KMS-11 (cell line): Measurements from ENCODE around the gene EIF3K.

Source experiments
- H2AFZ ChIP-seq: fragments of 200-600 bp; sonication (generic); 2 replicates; pipeline ENCODE4 v1.6.1; 2016; ENCODE audit warnings: antibody characterized with exemption, mixed run types, low read depth
- H3K27ac ChIP-seq: fragments of 200-600 bp; sonication (generic); 2 replicates; pipeline ENCODE4 v1.6.1; 2016; ENCODE audit warnings: mild to moderate bottlenecking, mixed run types
- H3K27me3 ChIP-seq: fragments of 200-600 bp; sonication (generic); 2 replicates; pipeline ENCODE4 v1.6.1; 2017; ENCODE audit warnings: mild to moderate bottlenecking, low read depth, mixed run types, moderate library complexity; ENCODE audit not compliant: insufficient read depth
- H3K36me3 ChIP-seq: fragments of 200-600 bp; sonication (generic); 2 replicates; pipeline ENCODE4 v1.6.1; 2017; ENCODE audit warnings: mild to moderate bottlenecking, mixed run types; ENCODE audit not compliant: insufficient read depth
- H3K4me1 ChIP-seq: fragments of 200-600 bp; sonication (generic); 2 replicates; pipeline ENCODE4 v1.6.1; 2016; ENCODE audit warnings: mild to moderate bottlenecking, low read depth, mixed run types; ENCODE audit not compliant: poor library complexity, severe bottlenecking
- H3K4me2 ChIP-seq: fragments of 200-600 bp; sonication (generic); 2 replicates; pipeline ENCODE4 v1.7.0; 2016; ENCODE audit warnings: mild to moderate bottlenecking, mixed run types
- H3K4me3 ChIP-seq: fragments of 200-600 bp; sonication (generic); IDR thresholded peaks from 2 replicates; pipeline ENCODE4 v1.6.1; 2017; ENCODE audit warnings: low read depth, low read length, mixed read lengths; ENCODE audit not compliant: insufficient read depth
- H3K79me2 ChIP-seq: fragments of 200-600 bp; sonication (generic); 2 replicates; pipeline ENCODE4 v1.6.1; 2016; ENCODE audit warnings: low read depth, mixed run types; ENCODE audit not compliant: insufficient read depth
- H3K9ac ChIP-seq: fragments of 200-600 bp; sonication (generic); 2 replicates; pipeline ENCODE4 v1.6.1; 2016; ENCODE audit warnings: mild to moderate bottlenecking, mixed run types
- H4K20me1 ChIP-seq: fragments of 200-600 bp; sonication (generic); 2 replicates; pipeline ENCODE4 v1.6.1; 2016; ENCODE audit warnings: mild to moderate bottlenecking, mixed run types; ENCODE audit not compliant: insufficient read depth
- CTCF ChIP-seq: fragments of 200-600 bp; sonication (generic); conservative IDR thresholded peaks from 2 replicates; pipeline ENCODE4 v1.6.1; 2017; ENCODE audit warnings: low read depth, mild to moderate bottlenecking, antibody characterized with exemption, low read length, moderate library complexity, mixed read lengths

The EIF3K gene

DNA sequence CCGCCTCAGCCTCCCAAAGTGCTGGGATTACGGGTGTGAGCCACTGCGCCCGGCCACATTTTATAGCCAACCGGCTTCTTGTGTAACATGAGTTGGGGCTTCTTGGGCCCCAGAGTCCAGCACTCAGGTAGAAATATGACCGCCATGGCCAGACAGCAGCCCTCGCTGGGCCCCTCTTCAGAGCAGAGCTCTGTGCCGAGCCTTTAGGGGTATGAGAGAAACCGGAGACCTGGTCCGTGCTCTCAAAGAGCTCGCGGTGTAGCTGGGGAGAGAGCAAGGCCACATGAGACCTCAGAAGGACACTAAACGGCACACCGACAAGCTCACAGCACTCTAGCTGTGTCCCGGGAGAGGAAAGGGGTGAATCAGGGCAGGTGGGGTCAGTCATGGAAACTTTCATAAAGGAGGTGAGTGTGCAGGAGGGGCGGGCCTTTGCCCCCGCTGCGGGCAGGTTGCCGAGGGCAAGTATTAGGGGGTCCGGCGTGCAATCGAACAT lies 44.2 kb downstream of the EIF3K start:
- no peaks in the 10 kb centered on the region for H4K20me1 ChIP-seq
- no peak overlapping the region for H2AFZ ChIP-seq
- H3K27me3 ChIP-seq, result no peaks in the 10 kb centered on the region
- no peak overlapping the region for H3K27ac ChIP-seq
- H3K4me3 ChIP-seq, result no peak overlapping the region
- H3K9ac ChIP-seq, result no peak overlapping the region
- no peak overlapping the region for H3K4me2 ChIP-seq
- no peaks in the 10 kb centered on the region for H3K4me1 ChIP-seq
- H3K79me2 ChIP-seq, result peaks cover 82% of the 10 kb centered on the region
- H3K36me3 ChIP-seq, result no peaks in the 10 kb centered on the region
- no peak for TF ChIP-seq CTCF

GRCh38 chr19:38663957-38664502 lies 45.0 kb downstream of the EIF3K start:
- Histone ChIP-seq H3K79me2 (peaks cover 77% of the 10 kb centered on the region), H3K4me1 (no peaks in the 10 kb centered on the region), H3K4me3 (no peak overlapping the region), H3K9ac (no peak overlapping the region), H2AFZ (no peak overlapping the region), H3K4me2 (no peak overlapping the region), H3K27ac (no peak overlapping the region), H3K27me3 (no peaks in the 10 kb centered on the region), H4K20me1 (no peaks in the 10 kb centered on the region), H3K36me3 (no peaks in the 10 kb centered on the region)
- no peak for TF ChIP-seq CTCF

DNA sequence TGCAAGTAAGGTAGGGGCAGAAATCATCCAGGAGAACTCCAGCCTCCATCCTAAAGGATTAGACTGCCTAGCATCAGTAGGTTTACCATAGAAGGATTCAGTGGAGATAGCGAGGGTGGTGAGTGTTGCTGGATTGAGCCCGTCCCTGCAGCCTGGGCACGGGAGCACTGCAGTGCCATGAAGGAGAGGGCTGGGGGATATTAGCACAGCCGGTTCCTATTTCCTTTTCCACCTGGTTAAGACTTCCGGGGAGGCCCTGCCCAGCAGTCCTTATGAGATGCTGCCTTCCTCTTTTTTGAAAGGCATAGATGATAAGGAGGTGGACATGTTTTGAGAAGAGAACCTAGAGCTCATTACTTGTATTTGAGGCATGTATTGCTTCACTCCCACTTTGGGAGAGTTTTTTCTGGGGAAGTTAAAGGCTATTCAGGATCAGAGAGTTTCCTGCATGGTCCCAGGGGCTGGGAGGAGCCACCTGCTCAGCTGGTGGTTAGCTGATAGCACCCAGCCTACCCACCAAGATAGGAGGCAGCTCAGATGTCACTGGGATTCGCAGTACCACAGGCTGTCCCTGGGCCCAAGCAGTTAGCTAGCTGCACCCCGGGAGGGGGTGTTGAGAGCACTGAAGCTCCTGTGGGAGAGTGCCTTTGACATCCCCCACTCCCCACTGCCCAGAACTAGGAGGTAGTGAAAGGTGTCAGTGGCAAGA lies 45.7 kb downstream of the EIF3K start:
- no peaks in the 10 kb centered on the region for H3K36me3 ChIP-seq
- H3K27me3 ChIP-seq, result no peaks in the 10 kb centered on the region
- no peak overlapping the region for H3K4me3 ChIP-seq
- no peak for TF ChIP-seq CTCF
- no peak overlapping the region for H3K4me2 ChIP-seq
- no peak overlapping the region for H3K27ac ChIP-seq
- peaks cover 73% of the 10 kb centered on the region for H3K79me2 ChIP-seq
- no peak overlapping the region for H2AFZ ChIP-seq
- H3K9ac ChIP-seq, result no peak overlapping the region
- H3K4me1 ChIP-seq, result peaks cover 3% of the 10 kb centered on the region
- H4K20me1 ChIP-seq, result no peaks in the 10 kb centered on the region

- Histone ChIP-seq H3K27ac (no peak overlapping the region), H4K20me1 (no peaks in the 10 kb centered on the region), H3K4me3 (no peak overlapping the region), H2AFZ (no peak overlapping the region), H3K4me2 (no peak overlapping the region), H3K4me1 (peaks cover 5% of the 10 kb centered on the region), H3K36me3 (no peaks in the 10 kb centered on the region), H3K79me2 (peaks cover 66% of the 10 kb centered on the region), H3K9ac (no peak overlapping the region), H3K27me3 (no peaks in the 10 kb centered on the region)
- TF ChIP-seq CTCF, result no peak
Measured at GRCh38 chr19:38665219-38665931, 46.4 kb downstream of the EIF3K start.
